Uterus (tissue), 2 donors: Measurements from ENCODE around the gene KIFAP3.

ENCODE experiments used
- POLR2A ChIP-seq, 2 donors: fragments of 450-650 bp; IDR thresholded peaks; one replicate each; pipeline ENCODE4 v1.6.1; 2016; ENCODE audit warnings: antibody characterized with exemption in 2 of 2, mild to moderate bottlenecking in 1 of 2, moderate library complexity in 1 of 2
- TF ChIP-seq, protein P1 (sequence below), 4 experiments: fragments of 200-600 bp in 2 of 4; fragments of 450-650 bp in 2 of 4; sonication (generic) in 2 of 4; IDR thresholded peaks; one replicate each; pipeline ENCODE4 v1.5.1; 2016 to 2019; ENCODE audit warnings: antibody characterized with exemption in 4 of 4, mild to moderate bottlenecking in 2 of 4, moderate library complexity in 1 of 4

DNA sequence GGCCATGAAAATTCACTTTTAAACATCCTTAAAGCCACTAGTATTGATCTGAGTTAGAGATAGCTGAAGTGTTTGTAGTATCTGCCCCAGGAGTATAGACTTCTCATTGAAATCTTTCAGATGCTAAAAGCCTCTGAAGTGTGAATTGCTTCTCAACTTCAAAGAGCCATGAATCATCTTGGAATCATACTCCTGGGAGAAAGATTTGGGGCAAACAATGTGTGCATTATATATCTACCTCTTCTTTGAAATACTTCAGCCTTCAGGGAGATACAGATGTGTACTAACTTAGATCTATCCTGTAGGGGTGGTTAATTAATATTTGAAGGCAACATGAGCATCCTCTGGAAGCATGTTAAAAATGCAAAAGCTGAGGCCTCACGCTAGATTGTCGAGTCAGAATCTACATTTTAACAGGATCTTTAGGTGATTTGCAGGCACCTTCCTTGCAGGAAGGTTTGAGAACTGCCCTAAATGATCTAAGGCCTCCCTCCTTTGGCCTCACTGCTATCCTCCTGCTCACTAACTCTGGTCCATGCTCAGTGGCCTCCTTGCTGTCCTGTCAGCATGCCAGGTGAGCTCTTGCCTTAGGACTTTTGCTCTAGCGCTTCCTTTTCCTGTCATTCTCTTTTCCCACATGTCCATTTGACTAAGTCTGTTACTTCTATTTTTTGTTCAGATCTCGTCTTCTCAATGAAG, 174.8 kb downstream of the KIFAP3 start:
- TF ChIP-seq, protein P1, sequence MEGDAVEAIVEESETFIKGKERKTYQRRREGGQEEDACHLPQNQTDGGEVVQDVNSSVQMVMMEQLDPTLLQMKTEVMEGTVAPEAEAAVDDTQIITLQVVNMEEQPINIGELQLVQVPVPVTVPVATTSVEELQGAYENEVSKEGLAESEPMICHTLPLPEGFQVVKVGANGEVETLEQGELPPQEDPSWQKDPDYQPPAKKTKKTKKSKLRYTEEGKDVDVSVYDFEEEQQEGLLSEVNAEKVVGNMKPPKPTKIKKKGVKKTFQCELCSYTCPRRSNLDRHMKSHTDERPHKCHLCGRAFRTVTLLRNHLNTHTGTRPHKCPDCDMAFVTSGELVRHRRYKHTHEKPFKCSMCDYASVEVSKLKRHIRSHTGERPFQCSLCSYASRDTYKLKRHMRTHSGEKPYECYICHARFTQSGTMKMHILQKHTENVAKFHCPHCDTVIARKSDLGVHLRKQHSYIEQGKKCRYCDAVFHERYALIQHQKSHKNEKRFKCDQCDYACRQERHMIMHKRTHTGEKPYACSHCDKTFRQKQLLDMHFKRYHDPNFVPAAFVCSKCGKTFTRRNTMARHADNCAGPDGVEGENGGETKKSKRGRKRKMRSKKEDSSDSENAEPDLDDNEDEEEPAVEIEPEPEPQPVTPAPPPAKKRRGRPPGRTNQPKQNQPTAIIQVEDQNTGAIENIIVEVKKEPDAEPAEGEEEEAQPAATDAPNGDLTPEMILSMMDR (IDR thresholded peaks at IDR 0.05): no peak
- no peak for TF ChIP-seq POLR2A (IDR thresholded peaks at IDR 0.05)
